ENCODE results near the gene PGS1.
A peak's percentile ranks its signal among the peaks of the same experiment; 100 is the strongest.

The PGS1 gene

GRCh38 chr17:78347453-78347852 is 31.0 kb upstream of the PGS1 start:
- DNase-seq (ENCODE audit: low read depth): no peak

GRCh38 chr17:78348055-78348770 is 30.2 kb upstream of the PGS1 start:
- no peak for DNase-seq (ENCODE audit: low read depth)

- no peak for DNase-seq (ENCODE audit: low read depth)
Measured at GRCh38 chr17:78349891-78350642, 28.4 kb upstream of the PGS1 start.

GRCh38 chr17:78351449-78352006 is 26.9 kb upstream of the PGS1 start:
- DNase-seq (ENCODE audit: low read depth): no peak

- no peak for DNase-seq (ENCODE audit: low read depth)
Measured at GRCh38 chr17:78353834-78354233, 24.6 kb upstream of the PGS1 start.

GRCh38 chr17:78355045-78355641 is 23.3 kb upstream of the PGS1 start:
- peak; percentile 46 for DNase-seq (ENCODE audit: low read depth)

- no peak for DNase-seq (ENCODE audit: low read depth)
Measured at GRCh38 chr17:78355701-78356100, 22.7 kb upstream of the PGS1 start.

- DNase-seq (ENCODE audit: low read depth): peak; percentile 92
Measured at GRCh38 chr17:78356101-78356713, 22.2 kb upstream of the PGS1 start.

- no peak for DNase-seq (ENCODE audit: low read depth)
Measured at GRCh38 chr17:78357177-78357586, 21.3 kb upstream of the PGS1 start.

GRCh38 chr17:78357672-78358537 is 20.5 kb upstream of the PGS1 start:
- DNase-seq (ENCODE audit: low read depth): no peak

- DNase-seq (ENCODE audit: low read depth): no peak
Measured at GRCh38 chr17:78358538-78359320, 19.7 kb upstream of the PGS1 start.

GRCh38 chr17:78359321-78359996 is 19.0 kb upstream of the PGS1 start:
- DNase-seq (ENCODE audit: low read depth): no peak

GRCh38 chr17:78359997-78360370 is 18.5 kb upstream of the PGS1 start, which contains the start of gene SOCS3:
Gene SOCS3, minus strand, starts transcription at chr17:78360077. Its CDS starts 982 bp downstream, at chr17:78359095.
- DNase-seq (ENCODE audit: low read depth): peak; percentile 94

GRCh38 chr17:78360371-78361224 is 17.9 kb upstream of the PGS1 start:
- DNase-seq (ENCODE audit: low read depth): peak; percentile 66

- DNase-seq (ENCODE audit: low read depth): no peak
Measured at GRCh38 chr17:78361225-78361701, 17.2 kb upstream of the PGS1 start.

GRCh38 chr17:78362232-78362631 is 16.2 kb upstream of the PGS1 start:
- no peak for DNase-seq (ENCODE audit: low read depth)

- no peak for DNase-seq (ENCODE audit: low read depth)
Measured at GRCh38 chr17:78362671-78363070, 15.8 kb upstream of the PGS1 start.

- no peak for DNase-seq (ENCODE audit: low read depth)
Measured at GRCh38 chr17:78364436-78365281, 13.8 kb upstream of the PGS1 start.

All from T-helper 22 cell (primary cell).